GM04504 (cell line): Measurements from ENCODE around the gene DNAL1.
"Not testable (repeated sequence)": the region's sequence is repeated elsewhere in the genome, so short reads cannot be mapped to it uniquely, and the experiment has no call there.

Experiments
- DNase-seq: peaks from one replicate; pipeline ENCODE4 v3.0.0-alpha.2; 2012; ENCODE audit warnings: low read depth

Gene DNAL1, protein sequence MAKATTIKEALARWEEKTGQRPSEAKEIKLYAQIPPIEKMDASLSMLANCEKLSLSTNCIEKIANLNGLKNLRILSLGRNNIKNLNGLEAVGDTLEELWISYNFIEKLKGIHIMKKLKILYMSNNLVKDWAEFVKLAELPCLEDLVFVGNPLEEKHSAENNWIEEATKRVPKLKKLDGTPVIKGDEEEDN

DNA sequence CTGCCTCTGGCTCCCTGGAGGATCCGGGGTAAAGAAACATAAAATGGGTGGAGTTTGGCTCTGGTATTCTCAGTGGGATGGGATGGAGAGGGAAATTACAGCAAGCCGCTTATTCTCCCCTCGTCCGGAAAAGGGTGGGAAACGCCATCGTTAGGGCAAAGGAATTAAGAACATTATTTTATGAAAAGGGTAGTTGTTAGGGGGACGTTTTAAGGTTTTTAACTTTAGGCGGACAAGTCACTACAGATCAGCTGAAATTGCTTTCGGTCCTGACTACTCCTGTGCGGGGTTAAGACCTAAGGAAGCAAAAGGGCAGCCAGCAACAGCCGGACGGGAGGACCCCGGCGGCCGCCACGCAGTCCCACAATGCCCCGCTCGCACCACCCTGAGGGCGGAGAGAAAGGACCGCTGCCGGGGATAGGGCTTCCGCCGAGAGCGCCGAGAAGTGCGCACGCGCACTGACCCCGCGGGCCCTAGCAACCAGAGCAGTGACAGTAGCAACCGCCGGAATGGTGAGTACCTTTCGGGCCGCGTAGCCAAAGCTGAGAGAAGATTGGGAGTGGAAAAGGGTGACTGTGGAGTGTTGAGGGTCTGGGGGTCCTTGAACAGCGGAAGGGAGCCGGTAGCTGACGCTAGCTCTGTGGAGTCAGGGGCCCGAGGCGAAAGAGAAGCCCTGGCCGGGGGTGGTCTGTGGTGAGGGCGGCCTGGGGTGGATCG lies at the start of gene DNAL1:
TSS of gene DNAL1 (plus strand) at position 456 of the 717 bp plus-strand sequence. CDS start at position 510, 54 bp downstream.
- DNase-seq = peak; percentile 84

DNA sequence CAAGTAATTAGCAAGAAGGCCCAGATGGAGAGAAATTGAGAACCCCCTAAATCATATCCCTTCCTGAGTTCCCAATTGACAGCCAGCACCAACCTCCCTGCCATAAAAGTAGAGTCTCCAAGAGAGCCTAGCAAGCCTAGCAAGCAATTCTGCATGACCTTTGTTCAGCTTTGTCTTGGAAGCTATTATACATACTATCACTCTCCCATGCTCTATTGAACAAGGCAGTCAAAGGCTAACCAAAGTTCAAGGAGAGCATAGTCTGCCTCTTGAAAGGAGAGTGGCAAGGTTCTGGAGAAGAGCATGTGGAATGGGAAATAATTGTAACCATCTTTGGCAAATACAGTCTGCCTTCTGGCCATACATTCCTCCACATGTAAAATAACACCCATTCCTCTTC lies 45.3 kb upstream of the DNAL1 start:
- no peak for DNase-seq

DNA sequence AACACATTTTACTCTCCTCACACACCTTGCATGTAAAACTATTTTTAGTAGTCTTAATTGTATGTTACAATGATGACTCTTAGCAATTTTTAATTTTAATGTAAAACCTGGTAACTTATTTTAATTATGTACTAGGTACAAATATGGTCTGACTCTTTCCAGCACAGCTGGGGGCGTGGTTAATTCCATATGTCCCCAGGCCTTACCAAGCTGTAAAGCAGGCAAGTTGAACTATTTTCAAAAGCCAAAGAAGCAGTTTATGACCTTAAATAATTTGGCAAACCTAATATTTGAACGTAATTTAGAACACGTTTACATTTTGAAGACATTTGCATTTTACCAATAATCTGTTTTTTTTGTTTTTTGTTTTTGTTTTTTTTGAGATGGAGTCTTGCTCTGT lies 41.8 kb upstream of the DNAL1 start:
- no peak for DNase-seq

- no peak for DNase-seq
Measured at GRCh38 chr14:73606271-73606670, 38.5 kb upstream of the DNAL1 start.

- no peak for DNase-seq
Measured at GRCh38 chr14:73607241-73607640, 37.5 kb upstream of the DNAL1 start.

DNA sequence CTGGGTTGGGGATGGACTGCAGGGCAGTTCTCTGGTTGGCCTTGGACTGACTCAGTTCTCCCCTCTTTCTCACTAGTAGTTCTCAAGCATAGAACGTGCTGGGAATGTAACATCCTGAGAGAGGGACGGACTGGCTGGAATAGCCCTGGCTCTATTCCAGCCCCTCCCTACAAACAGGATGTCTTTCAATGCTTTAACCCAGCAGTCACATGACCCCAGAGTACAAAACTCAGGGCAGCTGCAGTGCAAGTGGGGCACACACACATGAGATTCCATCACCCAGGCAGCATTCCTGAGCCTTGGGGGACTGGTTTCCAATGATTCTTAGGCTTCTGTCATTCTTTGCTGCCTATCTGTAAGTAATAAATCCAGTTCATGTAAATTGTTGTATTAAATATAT lies 34.1 kb upstream of the DNAL1 start:
- DNase-seq = no peak

DNA sequence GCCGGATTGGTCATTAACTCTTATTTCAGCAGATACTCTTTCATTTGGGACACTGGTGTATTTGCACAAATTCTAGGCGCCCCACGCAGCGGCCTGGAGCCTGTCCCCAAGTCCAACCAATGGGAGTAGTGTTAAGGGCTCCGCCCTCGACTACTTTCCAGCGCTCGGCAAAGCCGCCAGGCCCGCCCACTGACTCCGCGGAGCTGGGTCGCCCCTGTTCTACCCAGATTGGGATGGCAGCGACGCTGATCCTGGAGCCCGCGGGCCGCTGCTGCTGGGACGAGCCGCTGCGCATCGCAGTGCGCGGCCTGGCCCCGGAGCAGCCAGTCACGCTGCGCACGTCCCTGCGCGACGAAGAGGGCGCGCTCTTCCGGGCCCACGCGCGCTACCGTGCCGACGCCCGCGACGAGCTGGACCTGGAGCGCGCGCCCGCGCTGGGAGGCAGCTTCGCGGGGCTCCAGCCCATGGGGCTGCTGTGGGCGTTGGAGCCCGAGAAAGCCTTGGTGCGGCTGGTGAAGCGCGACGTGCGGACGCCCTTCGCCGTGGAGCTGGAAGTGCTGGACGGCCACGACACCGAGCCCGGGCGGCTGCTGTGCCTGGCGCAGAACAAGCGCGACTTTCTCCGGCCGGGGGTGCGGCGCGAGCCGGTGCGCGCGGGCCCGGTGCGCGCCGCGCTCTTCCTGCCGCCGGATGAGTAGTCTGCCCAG lies 32.3 kb upstream of the DNAL1 start, which contains the start of gene ACOT6:
TSS of gene ACOT6 (plus strand) at position 179 of the 707 bp plus-strand sequence. CDS start at position 234, 55 bp downstream.
- no peak for DNase-seq

- DNase-seq = no peak
Measured at GRCh38 chr14:73613046-73613383, 31.8 kb upstream of the DNAL1 start.

- no peak for DNase-seq
Measured at GRCh38 chr14:73613419-73613963, 31.3 kb upstream of the DNAL1 start.

DNA sequence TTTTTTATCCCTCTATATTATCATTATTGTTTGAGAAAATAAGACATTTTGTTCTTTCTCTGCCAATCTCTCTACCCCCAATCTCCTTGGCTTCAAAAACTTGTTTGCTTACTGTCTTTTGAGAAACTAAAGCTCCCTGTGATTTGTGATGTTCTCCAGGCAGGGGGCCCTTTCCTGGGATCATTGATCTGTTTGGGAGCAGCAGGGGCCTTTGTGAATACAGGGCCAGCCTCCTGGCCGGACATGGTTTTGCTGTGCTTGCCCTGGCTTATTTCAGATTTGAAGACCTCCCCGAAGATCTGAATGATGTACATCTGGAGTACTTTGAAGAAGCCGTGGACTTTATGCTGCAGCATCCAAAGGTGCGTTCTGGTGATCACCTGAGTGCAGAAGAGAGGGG lies 28.0 kb upstream of the DNAL1 start:
- DNase-seq = no peak

- DNase-seq = no peak
Measured at GRCh38 chr14:73619524-73619923, 25.3 kb upstream of the DNAL1 start.

- no peak for DNase-seq
Measured at GRCh38 chr14:73620268-73620667, 24.5 kb upstream of the DNAL1 start.

- no peak for DNase-seq
Measured at GRCh38 chr14:73623504-73624054, 21.2 kb upstream of the DNAL1 start.

GRCh38 chr14:73625706-73626105 lies 19.1 kb upstream of the DNAL1 start:
- DNase-seq = no peak

DNA sequence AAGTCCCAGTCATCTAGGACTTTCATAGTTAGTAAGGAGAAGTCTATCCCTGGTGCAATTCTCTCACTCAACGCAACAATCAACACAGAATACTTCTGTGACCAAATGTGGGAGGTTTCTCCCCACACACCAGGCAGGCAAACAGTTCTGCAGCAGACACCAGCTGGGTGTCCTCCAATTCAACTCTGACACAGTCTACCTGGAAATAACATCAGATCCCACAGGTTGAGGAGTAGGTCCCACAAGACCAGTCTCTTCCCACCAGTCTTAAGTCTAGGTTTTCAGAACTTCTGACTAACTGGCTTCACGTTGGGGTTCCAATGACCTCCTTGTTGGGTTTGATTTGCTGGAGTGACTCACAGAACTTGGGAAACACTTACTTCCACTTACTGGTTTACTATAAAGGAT lies 17.6 kb upstream of the DNAL1 start:
- no peak for DNase-seq

DNA sequence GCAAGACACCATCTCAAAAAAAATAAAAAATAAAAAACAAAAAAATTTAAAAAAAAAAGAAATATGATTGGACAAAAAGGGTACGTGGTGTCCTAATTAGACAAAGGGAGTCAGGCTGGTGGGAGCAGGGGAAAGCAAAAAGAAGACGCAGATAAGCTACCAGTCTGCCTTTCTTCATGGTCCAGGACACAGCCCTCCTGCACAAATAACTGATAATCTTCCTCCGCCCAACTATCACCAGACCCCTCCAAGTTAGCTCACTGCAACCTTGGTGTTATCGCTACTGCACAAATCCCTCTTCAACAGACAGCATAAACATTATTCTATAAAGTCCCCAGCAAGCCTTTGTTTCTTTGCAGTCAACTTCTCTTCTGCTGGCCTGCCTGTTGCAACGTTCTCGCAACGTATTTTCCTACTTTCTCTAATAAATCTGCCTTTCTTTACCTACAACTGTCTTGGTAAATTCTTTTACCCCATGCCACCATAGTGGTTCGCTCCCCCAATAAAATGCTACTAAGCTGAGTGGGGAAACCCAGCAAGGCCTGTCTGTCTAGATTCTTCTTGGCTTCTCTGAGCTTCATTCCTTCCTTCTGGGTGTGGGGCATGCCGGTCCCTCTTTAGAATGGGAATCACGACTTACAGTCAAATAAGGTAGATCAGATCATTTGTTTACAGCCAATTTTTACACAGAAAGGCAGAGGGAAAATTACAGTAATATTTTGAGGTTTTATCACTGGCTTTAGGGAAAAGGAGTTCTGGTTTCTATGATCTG lies 14.6 kb upstream of the DNAL1 start:
- no peak for DNase-seq

GRCh38 chr14:73633116-73634010 lies 11.4 kb upstream of the DNAL1 start:
- DNase-seq = no peak

DNA sequence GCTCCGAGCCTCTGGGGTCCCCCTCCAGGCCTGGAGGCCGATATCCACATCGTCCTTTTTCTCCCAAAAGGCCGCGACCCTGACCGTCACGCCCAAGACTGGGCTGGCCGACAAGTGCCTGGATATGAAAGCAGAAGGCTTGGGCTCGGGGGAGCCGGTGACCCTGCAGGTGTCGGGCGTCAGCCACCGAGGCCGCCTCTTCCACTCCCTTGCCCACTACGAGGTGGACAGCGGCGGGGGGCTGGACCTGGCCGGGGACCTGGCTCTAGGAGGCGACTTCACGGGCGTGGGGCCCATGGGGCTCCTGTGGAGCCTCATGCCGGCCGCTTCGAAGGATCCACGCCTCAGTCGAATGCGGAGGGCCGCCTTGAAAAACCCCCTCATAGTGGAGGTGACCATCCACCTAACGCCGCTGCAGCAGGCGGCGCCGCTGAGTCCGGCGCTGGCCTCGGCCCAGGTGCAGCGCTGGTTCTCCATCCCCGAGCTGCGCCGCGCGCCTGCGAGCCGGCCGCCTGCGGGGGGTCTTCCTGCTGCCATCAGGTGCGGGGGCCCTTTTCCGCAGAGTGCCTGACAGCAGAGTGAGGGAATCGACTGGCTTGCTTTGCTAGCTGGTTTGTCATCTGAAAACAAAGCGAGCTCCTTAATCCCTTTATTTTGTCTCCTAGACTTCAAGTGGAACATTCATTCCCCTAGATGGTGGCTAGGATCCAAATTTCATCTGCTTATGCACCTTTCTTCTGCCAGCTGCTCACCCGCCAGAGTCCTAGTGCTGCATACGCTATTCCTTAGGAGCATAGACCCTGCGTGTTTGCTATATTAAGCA lies 10.6 kb upstream of the DNAL1 start:
- DNase-seq = no peak

- DNase-seq = not testable (repeated sequence)
Measured at GRCh38 chr14:73636355-73636754, 8.4 kb upstream of the DNAL1 start.

DNA sequence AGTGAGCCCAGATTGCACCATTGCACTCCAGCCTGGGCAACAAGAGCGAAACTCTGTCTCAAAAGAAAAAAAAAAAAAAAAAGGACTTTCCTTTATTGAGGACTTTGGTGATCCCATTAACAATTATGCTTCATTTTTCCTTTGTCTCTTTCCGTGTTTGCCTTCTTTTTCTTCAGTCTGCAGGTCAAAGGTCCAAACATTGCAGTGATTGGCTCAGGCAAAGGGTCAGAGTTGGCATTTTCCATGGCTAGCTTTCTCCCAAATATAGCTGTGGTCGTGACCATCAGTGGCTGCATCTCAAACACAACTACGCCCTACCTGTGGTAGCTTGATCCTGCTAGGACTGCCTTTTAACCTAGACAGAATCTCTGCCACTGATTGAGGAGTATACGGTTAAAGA lies 7.0 kb upstream of the DNAL1 start:
- no peak for DNase-seq
